ENCODE results near the gene POLN. TPM values are rescaled to one million over a fixed set of nuclear protein-coding genes. Genes with fewer than 3 reads are reported as not detected.

The POLN gene
- total RNA-seq, 1 experiment from 2014 or later, result 3.5 TPM

DNA sequence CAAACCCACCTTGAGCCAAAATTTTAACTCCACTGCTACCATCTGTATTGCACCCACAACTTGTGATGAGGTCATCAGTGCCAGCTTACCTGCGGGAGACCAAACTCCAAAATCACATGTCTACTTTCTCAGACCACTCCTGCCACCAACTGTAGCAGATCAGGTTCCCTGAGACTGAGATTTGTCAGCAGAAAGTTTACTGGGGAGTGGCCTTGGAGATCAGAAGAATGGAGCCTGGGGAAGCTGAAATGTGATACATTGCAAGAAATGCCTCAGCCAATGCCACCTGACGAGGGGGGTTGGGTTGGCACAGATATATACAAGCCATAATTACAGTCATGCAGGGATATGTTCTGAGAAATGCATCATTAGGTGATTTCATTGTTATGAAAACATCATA is 19.1 kb downstream of the POLN start:
- POLR2A ChIA-PET, result no interaction called here
- Mint-ChIP-seq H3K36me3 (no peaks in the 10 kb centered on the region; the same call in 1 of the 2 replicates), H3K4me1 (peaks cover 39% of the 10 kb centered on the region), H3K9me3 (no peaks in the 10 kb centered on the region), H3K4me3 (peak overlapping the region; percentile 20), H3K27ac (peak overlapping the region; percentile 81), H3K27me3 (ENCODE audit: low read depth) (peaks cover 66% of the 10 kb centered on the region)
- peak; percentile 16 for ATAC-seq
- CTCF ChIA-PET, result interaction anchor here (1.8 to 5.8 kb wide), 3 partner anchors 19 to 219 kb away, joined by 4 to 44 read pairs (median 5); partner anchors contain the start of genes HAUS3 and POLN
- no peak for DNase-seq (ENCODE audit: low spot score)
- TF ChIP-seq TEAD4 (CRISPR knock-in tag; IDR thresholded peaks at IDR 0.05), result no peak
- no peak for TF ChIP-seq ZNF423 (CRISPR knock-in tag; IDR thresholded peaks at IDR 0.05)
- TF ChIP-seq ESRRA (CRISPR knock-in tag; IDR thresholded peaks at IDR 0.05; ENCODE audit: borderline replicate concordance), result no peak
- no peak for TF ChIP-seq FOXP4 (CRISPR knock-in tag; IDR thresholded peaks at IDR 0.05)
- TF ChIP-seq ELF4 (CRISPR knock-in tag; IDR thresholded peaks at IDR 0.05; ENCODE audit: low read depth), result no peak
- no peak for TF ChIP-seq ZNF416 (CRISPR knock-in tag; IDR thresholded peaks at IDR 0.05)
- no peak for TF ChIP-seq CREB1 (CRISPR knock-in tag; IDR thresholded peaks at IDR 0.05)
- no peak for TF ChIP-seq NR1H2 (CRISPR knock-in tag; IDR thresholded peaks at IDR 0.05)
- TF ChIP-seq SMAD3 (CRISPR knock-in tag; IDR thresholded peaks at IDR 0.05; ENCODE audit: borderline replicate concordance), result no peak
- TF ChIP-seq, protein P1, sequence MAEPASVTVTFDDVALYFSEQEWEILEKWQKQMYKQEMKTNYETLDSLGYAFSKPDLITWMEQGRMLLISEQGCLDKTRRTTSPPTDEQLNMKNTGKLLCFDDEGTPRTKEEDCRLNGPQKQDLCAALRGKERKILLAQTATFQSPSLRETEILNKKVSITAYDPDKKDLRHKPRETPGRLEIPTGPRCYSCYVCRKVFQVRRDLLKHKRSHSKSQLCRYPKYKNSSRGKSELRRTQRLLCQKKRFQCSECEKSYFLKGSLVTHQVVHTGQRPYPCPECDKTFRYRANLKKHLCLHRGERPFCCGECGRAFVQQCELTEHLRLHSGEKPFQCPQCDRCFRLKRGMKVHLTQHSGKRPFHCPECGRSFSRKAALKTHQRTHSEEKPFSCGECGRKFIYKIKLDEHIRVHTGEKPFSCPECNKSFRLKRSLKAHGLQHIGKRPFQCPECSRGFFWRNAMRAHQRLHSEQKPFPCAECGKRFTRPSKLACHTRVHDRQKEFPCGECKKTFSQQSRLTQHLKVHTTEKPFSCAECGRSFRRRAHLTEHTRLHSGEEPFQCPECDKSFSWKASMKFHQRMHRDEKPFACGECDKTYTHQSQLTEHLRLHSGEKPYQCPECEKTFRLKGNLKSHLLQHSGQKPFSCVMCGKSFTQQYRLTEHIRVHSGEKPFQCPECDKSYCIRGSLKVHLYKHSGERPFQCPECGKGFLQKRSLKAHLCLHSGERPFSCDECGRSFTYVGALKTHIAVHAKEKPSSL (CRISPR knock-in tag; conservative IDR thresholded peaks at IDR 0.05), result no peak
- no peak for TF ChIP-seq ARID4B (CRISPR knock-in tag; IDR thresholded peaks at IDR 0.05; ENCODE audit: borderline replicate concordance)
- TF ChIP-seq E2F1 (CRISPR knock-in tag; IDR thresholded peaks at IDR 0.05), result no peak
- TF ChIP-seq MXD4 (CRISPR knock-in tag; IDR thresholded peaks at IDR 0.05; ENCODE audit: borderline replicate concordance), result no peak
- TF ChIP-seq, protein P2, sequence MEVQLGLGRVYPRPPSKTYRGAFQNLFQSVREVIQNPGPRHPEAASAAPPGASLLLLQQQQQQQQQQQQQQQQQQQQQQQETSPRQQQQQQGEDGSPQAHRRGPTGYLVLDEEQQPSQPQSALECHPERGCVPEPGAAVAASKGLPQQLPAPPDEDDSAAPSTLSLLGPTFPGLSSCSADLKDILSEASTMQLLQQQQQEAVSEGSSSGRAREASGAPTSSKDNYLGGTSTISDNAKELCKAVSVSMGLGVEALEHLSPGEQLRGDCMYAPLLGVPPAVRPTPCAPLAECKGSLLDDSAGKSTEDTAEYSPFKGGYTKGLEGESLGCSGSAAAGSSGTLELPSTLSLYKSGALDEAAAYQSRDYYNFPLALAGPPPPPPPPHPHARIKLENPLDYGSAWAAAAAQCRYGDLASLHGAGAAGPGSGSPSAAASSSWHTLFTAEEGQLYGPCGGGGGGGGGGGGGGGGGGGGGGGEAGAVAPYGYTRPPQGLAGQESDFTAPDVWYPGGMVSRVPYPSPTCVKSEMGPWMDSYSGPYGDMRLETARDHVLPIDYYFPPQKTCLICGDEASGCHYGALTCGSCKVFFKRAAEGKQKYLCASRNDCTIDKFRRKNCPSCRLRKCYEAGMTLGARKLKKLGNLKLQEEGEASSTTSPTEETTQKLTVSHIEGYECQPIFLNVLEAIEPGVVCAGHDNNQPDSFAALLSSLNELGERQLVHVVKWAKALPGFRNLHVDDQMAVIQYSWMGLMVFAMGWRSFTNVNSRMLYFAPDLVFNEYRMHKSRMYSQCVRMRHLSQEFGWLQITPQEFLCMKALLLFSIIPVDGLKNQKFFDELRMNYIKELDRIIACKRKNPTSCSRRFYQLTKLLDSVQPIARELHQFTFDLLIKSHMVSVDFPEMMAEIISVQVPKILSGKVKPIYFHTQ (CRISPR knock-in tag; IDR thresholded peaks at IDR 0.05), result no peak
- TF ChIP-seq PRRX2 (CRISPR knock-in tag; IDR thresholded peaks at IDR 0.05), result no peak
- no peak for TF ChIP-seq AFF4 (CRISPR knock-in tag; IDR thresholded peaks at IDR 0.05; ENCODE audit: borderline replicate concordance)
- TF ChIP-seq SMAD4 (CRISPR knock-in tag; IDR thresholded peaks at IDR 0.05), result no peak

All from WTC11 (cell line).